Adrenal gland (tissue), 5 donors: ENCODE data around the gene ESYT2.

Experiments used
- CTCF ChIP-seq, 6 experiments: fragments of 450-650 bp in 4 of 6; fragments of 200-600 bp in 2 of 6; sonication (generic) in 1 of 6; IDR thresholded peaks; 1 replicate in 5 of 6; 2 replicates in 1 of 6; pipeline versions ENCODE4 v1.5.1 to v1.8.0; 2016 to 2021; ENCODE audit warnings: antibody characterized with exemption in 6 of 6, mild to moderate bottlenecking in 2 of 6, moderate library complexity in 1 of 6
- POLR2A ChIP-seq, 2 donors: fragments of 450-650 bp; IDR thresholded peaks; one replicate each; pipeline ENCODE4 v1.6.1; 2017; ENCODE audit warnings: antibody characterized with exemption in 2 of 2, mild to moderate bottlenecking in 2 of 2, moderate library complexity in 1 of 2
- donor health status: DM: no; HTN: no; CAD: no.

DNA sequence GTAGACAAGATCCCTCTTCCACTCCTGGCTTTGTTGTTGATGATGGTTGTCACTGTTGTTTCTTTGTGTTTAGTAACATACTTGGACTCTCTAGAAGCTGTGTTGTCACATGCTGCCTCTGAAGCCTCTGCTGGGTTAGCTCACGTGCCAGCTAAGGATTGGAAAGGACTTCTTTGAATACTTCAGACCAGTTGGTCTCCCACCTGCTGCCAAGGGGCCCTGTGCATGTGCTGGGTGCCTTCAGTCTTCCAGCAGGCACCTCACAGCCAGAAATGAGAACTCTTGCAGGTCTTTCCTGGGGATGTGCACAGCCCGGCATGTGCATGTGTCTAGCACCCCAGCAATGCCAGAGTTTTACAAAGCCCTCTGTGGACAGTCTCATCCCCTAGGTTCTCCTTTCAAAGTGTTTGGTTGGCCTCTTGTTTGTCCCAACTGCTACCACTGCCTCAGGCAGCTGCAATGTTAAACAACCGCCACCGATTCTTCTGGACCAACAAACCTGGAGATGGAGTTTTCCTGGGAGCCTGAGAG is 103.0 kb downstream of the ESYT2 start:
- no peak for TF ChIP-seq CTCF (IDR thresholded peaks at IDR 0.05)
- no peak for TF ChIP-seq POLR2A (IDR thresholded peaks at IDR 0.05)
